Stimulated activated CD4-positive, alpha-beta T cell treated with anti-CD3 and anti-CD28 coated beads, TNF-alpha, amount 100 ng/mL, for 1 hour (primary cell): Measurements from ENCODE around the gene ADAMTS8.

Source experiments
- DNase-seq, 3 donors: peaks; one replicate each; pipeline ENCODE4 v3.0.0-alpha.2; 2020; ENCODE audit warnings: low read depth in 3 of 3, low spot score in 1 of 3

ADAMTS8 gene

GRCh38 chr11:130462101-130462885 lies 33.9 kb upstream of the ADAMTS8 start:
- DNase-seq: no peak

GRCh38 chr11:130459521-130459920 lies 31.1 kb upstream of the ADAMTS8 start:
- DNase-seq: no peak

GRCh38 chr11:130458410-130458729 lies 30.0 kb upstream of the ADAMTS8 start:
- no peak for DNase-seq

- DNase-seq: no peak
Measured at GRCh38 chr11:130457623-130458409, 29.4 kb upstream of the ADAMTS8 start.

GRCh38 chr11:130456286-130456685 lies 27.9 kb upstream of the ADAMTS8 start:
- no peak for DNase-seq

GRCh38 chr11:130455483-130456127 lies 27.2 kb upstream of the ADAMTS8 start:
- DNase-seq: no peak

- DNase-seq: no peak
Measured at GRCh38 chr11:130454491-130455252, 26.3 kb upstream of the ADAMTS8 start.

GRCh38 chr11:130452940-130453339 lies 24.5 kb upstream of the ADAMTS8 start:
- no peak for DNase-seq

GRCh38 chr11:130452176-130452575 lies 23.8 kb upstream of the ADAMTS8 start:
- no peak for DNase-seq

GRCh38 chr11:130451231-130452019 lies 23.0 kb upstream of the ADAMTS8 start:
- DNase-seq: no peak

GRCh38 chr11:130449996-130450769 lies 21.8 kb upstream of the ADAMTS8 start:
- no peak for DNase-seq

- DNase-seq: no peak
Measured at GRCh38 chr11:130449310-130449990, 21.0 kb upstream of the ADAMTS8 start.

- DNase-seq: no peak
Measured at GRCh38 chr11:130448416-130449309, 20.3 kb upstream of the ADAMTS8 start, which contains the start of gene ADAMTS15. Gene ADAMTS15, plus strand, starts transcription at chr11:130448645. Its CDS starts 329 bp downstream, at chr11:130448974.

GRCh38 chr11:130448039-130448415 lies 19.6 kb upstream of the ADAMTS8 start:
- no peak for DNase-seq

- DNase-seq: no peak
Measured at GRCh38 chr11:130445788-130446187, 17.4 kb upstream of the ADAMTS8 start.

- DNase-seq: no peak
Measured at GRCh38 chr11:130442737-130443136, 14.3 kb upstream of the ADAMTS8 start.

GRCh38 chr11:130441719-130442118 lies 13.3 kb upstream of the ADAMTS8 start:
- no peak for DNase-seq

GRCh38 chr11:130439876-130440275 lies 11.5 kb upstream of the ADAMTS8 start:
- DNase-seq: no peak
